Stimulated activated naive CD8-positive, alpha-beta T cell treated with anti-CD3 and anti-CD28 coated beads, Interleukin-15, amount 100 ng/mL, for 72 hours (primary cell): ENCODE measurements around the gene HAGH.

ENCODE experiments used
- ATAC-seq: fragments of 150-1000 bp; cut with Tn5 transposase; 2 replicates; pipeline ENCODE4 v1.10.0; 2021; ENCODE audit warnings: mild to moderate bottlenecking, moderate library complexity
- DNase-seq, 2 donors: peaks; one replicate each; pipeline ENCODE4 v3.0.0; 2021 to 2022
- H3K27ac Mint-ChIP-seq, 2 donors: one replicate each; pipeline ENCODE4 v1.8.0; 2022; ENCODE audit warnings: mild to moderate bottlenecking in 2 of 2, mixed read lengths in 2 of 2, moderate library complexity in 2 of 2
- H3K27me3 Mint-ChIP-seq: one replicate; pipeline ENCODE4 v1.8.0; 2022; ENCODE audit warnings: mixed read lengths
- H3K4me1 Mint-ChIP-seq: one replicate; pipeline ENCODE4 v1.8.0; 2022; ENCODE audit warnings: mild to moderate bottlenecking, mixed read lengths
- H3K4me3 Mint-ChIP-seq, 2 donors: one replicate each; pipeline ENCODE4 v1.8.0; 2022; ENCODE audit warnings: mild to moderate bottlenecking in 2 of 2, mixed read lengths in 2 of 2, moderate library complexity in 1 of 2
- H3K9me3 Mint-ChIP-seq, 2 donors: one replicate each; pipeline ENCODE4 v1.8.0; 2022; ENCODE audit warnings: mixed read lengths in 2 of 2

The HAGH gene

GRCh38 chr16:1820946-1821290, 5.7 kb downstream of the HAGH start:
- no peaks in the 10 kb centered on the region for H3K27me3 Mint-ChIP-seq
- H3K9me3 Mint-ChIP-seq = no peaks in the 10 kb centered on the region
- no peak for ATAC-seq
- no peak for DNase-seq
- no peak overlapping the region for H3K27ac Mint-ChIP-seq
- no peak overlapping the region for H3K4me3 Mint-ChIP-seq
- H3K4me1 Mint-ChIP-seq = peaks cover 19% of the 10 kb centered on the region

GRCh38 chr16:1820096-1820945, 6.3 kb downstream of the HAGH start:
- Mint-ChIP-seq H3K27me3 (no peaks in the 10 kb centered on the region), H3K9me3 (no peaks in the 10 kb centered on the region), H3K4me3 (no peak overlapping the region), H3K27ac (no peak overlapping the region), H3K4me1 (peaks cover 14% of the 10 kb centered on the region)
- ATAC-seq (no peak), DNase-seq (no peak)

- Mint-ChIP-seq H3K27ac (peak overlapping the region in 1 of 2 donors; percentile 86), H3K27me3 (no peaks in the 10 kb centered on the region), H3K9me3 (no peaks in the 10 kb centered on the region), H3K4me1 (peaks cover 10% of the 10 kb centered on the region), H3K4me3 (no peak overlapping the region)
- DNase-seq (no peak), ATAC-seq (no peak)
These were observed 7.0 kb downstream of the HAGH start for GRCh38 chr16:1819611-1820010.

- peaks cover 4% of the 10 kb centered on the region for H3K4me1 Mint-ChIP-seq
- peak; percentile 4 for ATAC-seq
- H3K27me3 Mint-ChIP-seq = no peaks in the 10 kb centered on the region
- H3K27ac Mint-ChIP-seq = no peak overlapping the region
- DNase-seq = no peak
- no peaks in the 10 kb centered on the region for H3K9me3 Mint-ChIP-seq
- H3K4me3 Mint-ChIP-seq = no peak overlapping the region
These were observed 7.6 kb downstream of the HAGH start for GRCh38 chr16:1818873-1819525.

- no peak overlapping the region for H3K27ac Mint-ChIP-seq
- H3K27me3 Mint-ChIP-seq = no peaks in the 10 kb centered on the region
- no peak overlapping the region for H3K4me3 Mint-ChIP-seq
- H3K4me1 Mint-ChIP-seq = peaks cover 1% of the 10 kb centered on the region
- DNase-seq (no peak), ATAC-seq (peak; percentile 31)
- no peaks in the 10 kb centered on the region for H3K9me3 Mint-ChIP-seq
These were observed 8.3 kb downstream of the HAGH start for GRCh38 chr16:1818204-1818872.

- ATAC-seq = no peak
- Mint-ChIP-seq H3K27ac (no peak overlapping the region), H3K9me3 (no peaks in the 10 kb centered on the region)
These were observed 8.9 kb downstream of the HAGH start for GRCh38 chr16:1817716-1818115.

GRCh38 chr16:1817276-1817589, 9.4 kb downstream of the HAGH start:
- DNase-seq = no peak
- ATAC-seq = no peak
- Mint-ChIP-seq H3K9me3 (no peaks in the 10 kb centered on the region), H3K27me3 (no peaks in the 10 kb centered on the region), H3K27ac (no peak overlapping the region), H3K4me1 (peaks cover 8% of the 10 kb centered on the region), H3K4me3 (no peak overlapping the region)

More at GRCh38 chr16:1817716-1818115, 8.9 kb downstream of the HAGH start:
- Mint-ChIP-seq H3K27me3 (no peaks in the 10 kb centered on the region), H3K4me3 (no peak overlapping the region), H3K4me1 (peaks cover 7% of the 10 kb centered on the region)
- no peak for DNase-seq

GRCh38 chr16:1816396-1817275, 10.0 kb downstream of the HAGH start:
- DNase-seq (no peak), ATAC-seq (no peak)
- Mint-ChIP-seq H3K27me3 (no peaks in the 10 kb centered on the region), H3K4me1 (peaks cover 8% of the 10 kb centered on the region), H3K27ac (no peak overlapping the region), H3K4me3 (no peak overlapping the region), H3K9me3 (no peaks in the 10 kb centered on the region)

GRCh38 chr16:1815461-1815860, 11.2 kb downstream of the HAGH start:
- DNase-seq = no peak
- Mint-ChIP-seq H3K27me3 (no peaks in the 10 kb centered on the region), H3K4me3 (no peak overlapping the region), H3K9me3 (no peaks in the 10 kb centered on the region), H3K4me1 (peaks cover 8% of the 10 kb centered on the region), H3K27ac (peak overlapping the region in 1 of 2 donors; percentile 63)
- no peak for ATAC-seq

GRCh38 chr16:1812732-1813163, 13.9 kb downstream of the HAGH start:
- Mint-ChIP-seq H3K27ac (no peak overlapping the region), H3K4me1 (peaks cover 8% of the 10 kb centered on the region), H3K4me3 (no peak overlapping the region), H3K27me3 (no peaks in the 10 kb centered on the region), H3K9me3 (no peaks in the 10 kb centered on the region)
- DNase-seq (peak; percentile 38 to 53), ATAC-seq (peak; percentile 88)

- ATAC-seq = no peak
- Mint-ChIP-seq H3K4me1 (peaks cover 8% of the 10 kb centered on the region), H3K9me3 (no peaks in the 10 kb centered on the region), H3K27ac (no peak overlapping the region), H3K4me3 (no peak overlapping the region), H3K27me3 (no peaks in the 10 kb centered on the region)
- no peak for DNase-seq
These were observed 16.1 kb downstream of the HAGH start for GRCh38 chr16:1810536-1810935.

- Mint-ChIP-seq H3K27me3 (no peaks in the 10 kb centered on the region), H3K27ac (peak overlapping the region; percentile 13 to 49), H3K4me3 (no peak overlapping the region), H3K9me3 (no peaks in the 10 kb centered on the region), H3K4me1 (peaks cover 8% of the 10 kb centered on the region)
- ATAC-seq (no peak), DNase-seq (no peak)
These were observed 16.5 kb downstream of the HAGH start for GRCh38 chr16:1810106-1810505.

GRCh38 chr16:1809281-1809801, 17.3 kb downstream of the HAGH start:
- Mint-ChIP-seq H3K4me1 (peaks cover 8% of the 10 kb centered on the region), H3K9me3 (no peaks in the 10 kb centered on the region), H3K27ac (no peak overlapping the region), H3K27me3 (no peaks in the 10 kb centered on the region), H3K4me3 (no peak overlapping the region)
- ATAC-seq (no peak), DNase-seq (no peak)

GRCh38 chr16:1808691-1809090, 17.9 kb downstream of the HAGH start:
- ATAC-seq (no peak), DNase-seq (no peak)
- peaks cover 8% of the 10 kb centered on the region for H3K4me1 Mint-ChIP-seq
- no peak overlapping the region for H3K27ac Mint-ChIP-seq
- no peaks in the 10 kb centered on the region for H3K9me3 Mint-ChIP-seq
- no peaks in the 10 kb centered on the region for H3K27me3 Mint-ChIP-seq
- H3K4me3 Mint-ChIP-seq = no peak overlapping the region

GRCh38 chr16:1807626-1808025, 19.0 kb downstream of the HAGH start:
- DNase-seq = no peak
- H3K9me3 Mint-ChIP-seq = no peaks in the 10 kb centered on the region
- peaks cover under 1% of the 10 kb centered on the region for H3K4me1 Mint-ChIP-seq
- no peak overlapping the region for H3K4me3 Mint-ChIP-seq
- H3K27me3 Mint-ChIP-seq = no peaks in the 10 kb centered on the region
- H3K27ac Mint-ChIP-seq = no peak overlapping the region
- no peak for ATAC-seq
